HUDEP-2 (cell line): ENCODE measurements around the gene PRKAB2.
"Not testable (repeated sequence)": the region's sequence is repeated elsewhere in the genome, so short reads cannot be mapped to it uniquely, and the experiment has no call there.

ENCODE experiments used
- DNase-seq, 76 experiments: peaks; one replicate each; lab custom pipeline; 2025; ENCODE audit not compliant: unreplicated experiment in 76 of 76; lab: John Stamatoyannopoulos, UW

Gene PRKAB2

GRCh38 chr1:147111381-147112130 lies 60.7 kb downstream of the PRKAB2 start:
- DNase-seq, result no peak

- no peak for DNase-seq
These were observed 61.4 kb downstream of the PRKAB2 start for GRCh38 chr1:147110872-147111271.

- DNase-seq, result no peak
These were observed 61.8 kb downstream of the PRKAB2 start for GRCh38 chr1:147110434-147110833.

- DNase-seq, result no peak
These were observed 62.5 kb downstream of the PRKAB2 start for GRCh38 chr1:147109762-147110161.

- DNase-seq, result no peak
These were observed 63.2 kb downstream of the PRKAB2 start for GRCh38 chr1:147109041-147109440.

DNA sequence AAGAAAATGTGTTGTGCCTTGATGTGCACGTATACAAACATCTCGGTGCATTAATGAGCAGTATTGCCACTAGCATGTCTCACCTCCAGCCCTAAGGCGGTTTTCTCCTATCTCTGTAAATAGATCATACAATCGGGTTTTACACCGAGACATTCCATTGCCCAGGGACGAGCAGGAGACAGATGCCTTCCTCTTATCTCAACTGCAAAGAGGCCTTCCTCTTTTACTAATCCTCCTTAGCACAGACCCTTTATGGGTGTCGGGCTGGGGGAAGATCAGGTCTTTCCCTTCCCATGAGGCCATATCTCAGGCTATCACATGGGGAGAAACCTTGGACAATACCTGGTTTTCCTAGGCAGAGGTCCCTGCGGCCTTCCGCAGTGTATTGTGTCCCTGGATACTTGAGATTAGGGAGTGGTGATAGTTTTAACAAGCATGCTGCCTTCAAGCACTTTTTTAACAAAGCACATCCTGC lies 65.8 kb downstream of the PRKAB2 start:
- not testable (repeated sequence) for DNase-seq

GRCh38 chr1:147105909-147106308 lies 66.4 kb downstream of the PRKAB2 start:
- no peak for DNase-seq
